NCI-H146 treated with DMSO at 0.1 percent for 48 hours (cell line): ENCODE data around the gene ROPN1.
"Not testable (repeated sequence)": the region's sequence is repeated elsewhere in the genome, so short reads cannot be mapped to it uniquely, and the experiment has no call there.

Source experiments
- DNase-seq: peaks from one replicate; lab custom pipeline; 2025; ENCODE audit not compliant: unreplicated experiment; lab: John Stamatoyannopoulos, UW

ROPN1 gene

DNA sequence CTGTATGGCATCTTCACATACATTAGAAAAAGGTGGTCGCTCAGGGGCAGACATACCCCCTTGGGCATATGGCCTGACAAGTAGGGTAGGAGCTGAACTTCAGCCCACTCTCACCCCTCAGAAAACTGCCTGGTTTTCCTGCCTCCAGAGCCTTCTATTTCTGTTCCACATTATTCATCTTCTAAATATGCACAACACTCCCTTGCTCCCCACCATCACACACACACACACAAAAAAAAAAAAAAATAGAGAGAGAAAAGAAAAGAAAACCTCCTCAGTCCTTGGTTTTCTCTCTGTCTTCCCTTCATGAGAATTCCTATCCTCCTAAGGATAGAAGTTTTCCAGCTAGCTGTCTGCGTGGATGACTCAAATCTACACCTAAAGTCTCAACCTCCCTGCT lies 5.6 kb upstream of the ROPN1 start:
- DNase-seq, result no peak

DNA sequence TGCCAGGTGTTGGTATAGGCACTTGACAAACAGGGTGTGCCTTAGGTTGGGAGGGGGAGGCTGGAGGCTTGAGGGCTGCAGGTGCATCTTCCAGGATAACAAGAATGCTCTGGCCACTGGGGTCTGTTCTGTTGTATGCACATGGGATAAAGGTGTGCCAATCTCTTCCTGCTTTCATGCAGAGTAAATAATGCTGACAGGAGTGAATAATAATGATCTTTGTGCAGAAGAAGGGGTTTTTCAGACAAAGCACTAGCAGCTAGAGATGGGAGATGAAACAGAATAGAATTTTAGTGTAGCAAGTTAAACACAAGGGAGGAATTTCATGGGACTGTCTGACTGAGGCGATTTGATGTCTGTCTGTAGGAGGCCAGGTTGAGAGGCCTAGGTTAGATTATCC lies 1.9 kb upstream of the ROPN1 start:
- peak; percentile 99 for DNase-seq

- no peak for DNase-seq
Observed at GRCh38 chr3:123986427-123986826, 5.5 kb downstream of the ROPN1 start.

- DNase-seq, result no peak
Observed at GRCh38 chr3:123984957-123985356, 7.0 kb downstream of the ROPN1 start.

- DNase-seq, result no peak
Observed at GRCh38 chr3:123984350-123984749, 7.6 kb downstream of the ROPN1 start.

GRCh38 chr3:123981317-123981716 lies 10.6 kb downstream of the ROPN1 start:
- not testable (repeated sequence) for DNase-seq

DNA sequence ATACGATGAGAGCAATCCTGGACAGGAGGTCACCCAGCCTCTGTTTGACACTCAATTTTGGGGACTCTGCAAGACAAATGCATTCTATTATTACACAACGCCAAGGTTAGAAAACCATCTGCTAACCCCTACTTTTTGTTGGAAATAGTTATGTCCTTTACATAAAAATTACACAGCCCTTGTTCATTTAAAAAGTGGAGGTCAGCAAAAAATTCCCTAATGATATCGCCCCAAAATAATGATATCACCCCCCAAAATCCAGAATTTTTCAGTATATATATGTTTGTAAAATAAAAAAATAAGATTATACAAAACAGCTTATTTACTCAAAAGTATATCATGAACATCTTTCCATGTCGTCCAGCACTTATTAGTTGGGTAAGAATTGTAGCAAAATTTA lies 11.4 kb downstream of the ROPN1 start:
- DNase-seq, result no peak

GRCh38 chr3:123979525-123980501 lies 12.1 kb downstream of the ROPN1 start:
- DNase-seq, result peak; percentile 91

DNA sequence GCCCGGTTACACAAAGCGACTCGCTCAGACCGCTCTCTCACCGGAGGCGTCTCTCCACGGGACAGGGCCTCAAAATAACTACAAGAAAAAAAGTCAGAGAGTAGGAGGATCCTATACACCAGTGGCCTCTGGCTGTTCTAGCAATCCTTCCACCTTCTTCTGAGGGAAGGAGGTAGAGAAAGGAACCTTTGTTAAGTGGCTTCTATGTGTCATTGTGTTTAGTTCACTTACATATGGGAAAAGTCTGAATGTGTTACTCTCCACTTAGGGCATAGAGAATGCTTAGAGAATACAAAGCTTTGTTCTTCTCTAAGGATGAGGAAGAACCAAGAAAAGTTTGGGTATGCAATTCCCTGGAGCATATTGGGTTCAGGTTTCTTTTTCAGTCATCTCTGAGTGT lies 15.0 kb downstream of the ROPN1 start:
- not testable (repeated sequence) for DNase-seq

- DNase-seq, result not testable (repeated sequence)
Observed at GRCh38 chr3:123976181-123976898, 15.6 kb downstream of the ROPN1 start.

GRCh38 chr3:123975030-123975429 lies 16.9 kb downstream of the ROPN1 start:
- DNase-seq, result not testable (repeated sequence)

DNA sequence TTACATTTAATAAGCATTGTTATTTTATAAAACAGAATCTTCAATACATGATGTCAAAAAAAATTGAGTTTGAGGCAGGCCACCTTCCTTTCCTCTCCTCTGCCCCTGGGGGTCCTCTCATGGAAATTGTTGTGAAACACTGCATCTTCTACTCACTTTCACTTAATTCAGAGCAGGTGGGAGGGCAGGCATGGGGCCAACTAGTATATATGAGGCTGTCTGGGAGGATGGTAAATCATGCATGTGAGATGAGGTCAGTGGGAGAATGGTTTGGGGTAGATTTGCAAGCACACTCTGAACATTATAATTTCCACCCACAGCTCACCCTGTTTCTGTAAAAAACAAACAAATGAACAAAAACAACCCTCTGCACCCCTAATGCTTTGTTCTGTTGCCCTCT lies 20.5 kb downstream of the ROPN1 start:
- no peak for DNase-seq

DNA sequence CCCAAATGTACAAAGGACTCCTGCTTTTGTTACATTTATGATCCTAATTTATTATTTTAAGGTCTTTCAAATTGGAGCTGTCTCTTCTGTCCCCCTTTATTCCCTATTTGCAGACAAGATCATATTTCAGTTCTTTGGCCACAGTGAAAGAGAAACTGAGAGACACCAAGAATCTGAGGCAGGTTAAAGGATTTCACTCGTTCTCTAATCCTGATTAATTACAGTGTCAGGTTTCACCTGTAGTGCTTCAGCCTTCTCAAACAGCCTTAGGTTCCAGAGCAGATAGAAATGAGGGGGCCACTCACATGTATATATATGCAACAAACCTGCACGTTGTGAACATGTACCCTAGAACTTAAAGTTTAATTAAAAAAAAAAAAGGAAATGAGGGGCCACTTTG lies 24.7 kb downstream of the ROPN1 start:
- DNase-seq, result peak; percentile 49

GRCh38 chr3:123966799-123967198 lies 25.1 kb downstream of the ROPN1 start:
- not testable (repeated sequence) for DNase-seq

DNA sequence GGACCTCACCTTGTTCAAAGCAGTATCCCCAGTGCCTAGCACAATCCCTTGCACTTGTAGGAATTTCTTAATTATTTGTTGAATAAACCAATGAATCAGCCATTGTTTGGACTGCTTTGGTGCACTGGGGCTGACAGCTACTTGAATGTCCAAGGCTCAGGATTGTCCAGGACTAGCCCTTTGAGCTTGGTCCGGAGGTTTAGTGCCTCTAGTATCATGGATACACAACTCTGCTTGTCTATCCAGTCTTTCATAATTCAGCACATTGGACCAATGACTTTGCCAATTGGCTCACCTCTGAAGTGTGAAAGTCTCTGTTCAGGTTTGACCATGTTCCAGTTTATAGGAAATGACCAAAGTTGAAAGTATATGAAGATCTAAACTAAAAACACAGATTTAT lies 27.1 kb downstream of the ROPN1 start:
- DNase-seq, result not testable (repeated sequence)

GRCh38 chr3:123961508-123961856 lies 30.4 kb downstream of the ROPN1 start:
- DNase-seq, result no peak

- peak; percentile 99 for DNase-seq
Observed at GRCh38 chr3:123960781-123961507, 31.0 kb downstream of the ROPN1 start, which contains the start of gene CCDC14. CCDC14 (minus strand) TSS chr3:123961229; CDS start chr3:123961173, 56 bp downstream.

DNA sequence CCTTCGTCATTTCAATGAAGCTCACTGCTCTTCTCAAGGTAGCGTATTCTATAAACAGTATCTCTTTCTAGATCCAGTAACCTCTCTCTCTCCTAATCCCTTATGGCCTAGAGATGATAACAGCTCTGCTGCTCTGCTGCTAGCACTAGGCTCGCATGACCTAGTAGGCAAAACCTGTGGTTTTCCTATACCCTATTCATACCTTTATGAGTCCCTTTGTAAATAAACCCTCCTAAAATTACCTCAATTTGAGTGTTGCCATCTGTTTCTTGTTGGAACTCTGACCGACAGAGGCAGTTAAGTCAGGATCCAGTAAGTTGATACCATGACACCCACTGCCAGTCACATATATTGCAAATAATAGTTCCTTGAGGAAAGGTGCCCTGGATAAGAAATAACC lies 38.2 kb downstream of the ROPN1 start:
- no peak for DNase-seq

GRCh38 chr3:123952844-123953520 lies 38.9 kb downstream of the ROPN1 start:
- DNase-seq, result no peak

GRCh38 chr3:123951522-123952447 lies 40.1 kb downstream of the ROPN1 start:
- DNase-seq, result no peak
